Liver (tissue), 3 donors: ENCODE results near the gene DOCK10.

Experiments
- FOXA1 ChIP-seq: IDR thresholded peaks from 2 replicates; pipeline ENCODE4 v1.6.1; 2016; ENCODE audit warnings: antibody characterized with exemption
- TAF1 ChIP-seq: conservative IDR thresholded peaks from 2 replicates; pipeline ENCODE4 v1.6.1; 2016; ENCODE audit warnings: antibody characterized with exemption, mild to moderate bottlenecking
- TF ChIP-seq, protein P1 (sequence below): IDR thresholded peaks from 2 replicates; pipeline ENCODE4 v1.6.1; 2016; ENCODE audit warnings: antibody characterized with exemption
- TF ChIP-seq, protein P2 (sequence below): fragments of 150-350 bp; IDR thresholded peaks from 2 replicates; pipeline ENCODE4 v1.5.1; 2017; ENCODE audit warnings: improper control_type of control experiment, low read depth, low read length; ENCODE audit not compliant: missing input control
- TF ChIP-seq, protein P3 (sequence below): IDR thresholded peaks from 2 replicates; pipeline ENCODE4 v1.6.1; 2016; ENCODE audit warnings: antibody characterized with exemption, mild to moderate bottlenecking
- donor health status: healthy.
- donor health status: healthy.

DNA sequence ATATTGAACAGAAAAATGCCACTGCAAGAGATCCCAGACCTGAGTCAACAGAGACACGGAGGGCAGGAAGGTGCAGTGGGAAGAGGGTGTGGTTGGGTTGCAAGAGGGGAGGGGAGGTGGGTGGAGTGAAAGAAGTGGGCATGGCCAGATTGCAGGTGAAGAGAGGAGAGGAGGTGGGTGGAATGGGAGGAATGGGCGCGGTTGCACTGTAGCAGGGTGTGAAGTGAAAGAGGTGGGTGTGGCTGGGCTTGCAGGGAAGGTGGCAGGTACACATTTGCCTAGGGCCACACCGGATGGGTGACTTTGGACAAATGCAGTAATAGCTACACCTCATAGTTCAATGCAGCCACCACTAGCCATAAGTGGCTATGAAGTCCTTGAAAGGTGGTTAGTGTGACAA is 71.1 kb downstream of the DOCK10 start:
- no peak for TF ChIP-seq TAF1
- TF ChIP-seq, protein P1, sequence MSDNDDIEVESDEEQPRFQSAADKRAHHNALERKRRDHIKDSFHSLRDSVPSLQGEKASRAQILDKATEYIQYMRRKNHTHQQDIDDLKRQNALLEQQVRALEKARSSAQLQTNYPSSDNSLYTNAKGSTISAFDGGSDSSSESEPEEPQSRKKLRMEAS = no peak
- TF ChIP-seq, protein P2, sequence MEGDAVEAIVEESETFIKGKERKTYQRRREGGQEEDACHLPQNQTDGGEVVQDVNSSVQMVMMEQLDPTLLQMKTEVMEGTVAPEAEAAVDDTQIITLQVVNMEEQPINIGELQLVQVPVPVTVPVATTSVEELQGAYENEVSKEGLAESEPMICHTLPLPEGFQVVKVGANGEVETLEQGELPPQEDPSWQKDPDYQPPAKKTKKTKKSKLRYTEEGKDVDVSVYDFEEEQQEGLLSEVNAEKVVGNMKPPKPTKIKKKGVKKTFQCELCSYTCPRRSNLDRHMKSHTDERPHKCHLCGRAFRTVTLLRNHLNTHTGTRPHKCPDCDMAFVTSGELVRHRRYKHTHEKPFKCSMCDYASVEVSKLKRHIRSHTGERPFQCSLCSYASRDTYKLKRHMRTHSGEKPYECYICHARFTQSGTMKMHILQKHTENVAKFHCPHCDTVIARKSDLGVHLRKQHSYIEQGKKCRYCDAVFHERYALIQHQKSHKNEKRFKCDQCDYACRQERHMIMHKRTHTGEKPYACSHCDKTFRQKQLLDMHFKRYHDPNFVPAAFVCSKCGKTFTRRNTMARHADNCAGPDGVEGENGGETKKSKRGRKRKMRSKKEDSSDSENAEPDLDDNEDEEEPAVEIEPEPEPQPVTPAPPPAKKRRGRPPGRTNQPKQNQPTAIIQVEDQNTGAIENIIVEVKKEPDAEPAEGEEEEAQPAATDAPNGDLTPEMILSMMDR = no peak
- TF ChIP-seq, protein P3, sequence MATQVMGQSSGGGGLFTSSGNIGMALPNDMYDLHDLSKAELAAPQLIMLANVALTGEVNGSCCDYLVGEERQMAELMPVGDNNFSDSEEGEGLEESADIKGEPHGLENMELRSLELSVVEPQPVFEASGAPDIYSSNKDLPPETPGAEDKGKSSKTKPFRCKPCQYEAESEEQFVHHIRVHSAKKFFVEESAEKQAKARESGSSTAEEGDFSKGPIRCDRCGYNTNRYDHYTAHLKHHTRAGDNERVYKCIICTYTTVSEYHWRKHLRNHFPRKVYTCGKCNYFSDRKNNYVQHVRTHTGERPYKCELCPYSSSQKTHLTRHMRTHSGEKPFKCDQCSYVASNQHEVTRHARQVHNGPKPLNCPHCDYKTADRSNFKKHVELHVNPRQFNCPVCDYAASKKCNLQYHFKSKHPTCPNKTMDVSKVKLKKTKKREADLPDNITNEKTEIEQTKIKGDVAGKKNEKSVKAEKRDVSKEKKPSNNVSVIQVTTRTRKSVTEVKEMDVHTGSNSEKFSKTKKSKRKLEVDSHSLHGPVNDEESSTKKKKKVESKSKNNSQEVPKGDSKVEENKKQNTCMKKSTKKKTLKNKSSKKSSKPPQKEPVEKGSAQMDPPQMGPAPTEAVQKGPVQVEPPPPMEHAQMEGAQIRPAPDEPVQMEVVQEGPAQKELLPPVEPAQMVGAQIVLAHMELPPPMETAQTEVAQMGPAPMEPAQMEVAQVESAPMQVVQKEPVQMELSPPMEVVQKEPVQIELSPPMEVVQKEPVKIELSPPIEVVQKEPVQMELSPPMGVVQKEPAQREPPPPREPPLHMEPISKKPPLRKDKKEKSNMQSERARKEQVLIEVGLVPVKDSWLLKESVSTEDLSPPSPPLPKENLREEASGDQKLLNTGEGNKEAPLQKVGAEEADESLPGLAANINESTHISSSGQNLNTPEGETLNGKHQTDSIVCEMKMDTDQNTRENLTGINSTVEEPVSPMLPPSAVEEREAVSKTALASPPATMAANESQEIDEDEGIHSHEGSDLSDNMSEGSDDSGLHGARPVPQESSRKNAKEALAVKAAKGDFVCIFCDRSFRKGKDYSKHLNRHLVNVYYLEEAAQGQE = no peak
- TF ChIP-seq FOXA1 = no peak
